Mesenchymal stem cell (in vitro differentiated cells and primary cell): ENCODE measurements around the gene TBC1D8.
A peak's percentile ranks its signal among the peaks of the same experiment; 100 is the strongest.

Experiments used
- DNase-seq: peaks from one replicate; pipeline ENCODE4 v3.0.0-alpha.2; 2013
- H2AFZ ChIP-seq: one replicate; pipeline ENCODE4 v1.6.1; 2013; ENCODE audit warnings: low read depth, mild to moderate bottlenecking, control low read depth, inconsistent platforms, low read length, moderate library complexity
- H2AK5ac ChIP-seq: 2 replicates; pipeline ENCODE4 v1.6.1; 2013; ENCODE audit warnings: low read length, moderate library complexity, mild to moderate bottlenecking, inconsistent platforms; ENCODE audit not compliant: severe bottlenecking
- H2BK120ac ChIP-seq: one replicate; pipeline ENCODE4 v1.6.1; 2013; ENCODE audit warnings: low read depth, mild to moderate bottlenecking, inconsistent platforms, low read length, moderate library complexity
- H2BK12ac ChIP-seq, 2 experiments: one replicate each; pipeline ENCODE4 v1.6.1; 2013; ENCODE audit warnings: inconsistent platforms in 2 of 2, low read length in 2 of 2, mild to moderate bottlenecking in 2 of 2, moderate library complexity in 2 of 2, control low read depth in 1 of 2
- H2BK15ac ChIP-seq: one replicate; pipeline ENCODE4 v1.6.1; 2013; ENCODE audit warnings: mild to moderate bottlenecking, low read depth, inconsistent platforms; ENCODE audit not compliant: poor library complexity, severe bottlenecking
- H2BK5ac ChIP-seq: 2 replicates; pipeline ENCODE4 v1.6.1; 2013; ENCODE audit warnings: low read depth, mild to moderate bottlenecking, low read length, control low read depth, inconsistent platforms; ENCODE audit not compliant: poor library complexity, severe bottlenecking
- H3K14ac ChIP-seq, 2 experiments: one replicate each; pipeline ENCODE4 v1.6.1; 2013; ENCODE audit warnings: inconsistent platforms in 2 of 2, low read length in 2 of 2, control low read depth in 1 of 2, mild to moderate bottlenecking in 1 of 2, moderate library complexity in 1 of 2
- H3K18ac ChIP-seq, 2 experiments: one replicate each; pipeline ENCODE4 v1.6.1; 2013; ENCODE audit warnings: inconsistent platforms in 2 of 2, low read length in 2 of 2, control low read depth in 1 of 2, low read depth in 1 of 2, mild to moderate bottlenecking in 1 of 2
- H3K23ac ChIP-seq, 2 experiments: one replicate each; pipeline ENCODE4 v1.6.1; 2013; ENCODE audit warnings: inconsistent platforms in 2 of 2, low read length in 2 of 2, mild to moderate bottlenecking in 2 of 2, moderate library complexity in 2 of 2, control low read depth in 1 of 2
- H3K27ac ChIP-seq: 2 replicates; pipeline ENCODE4 v1.5.1; 2013; ENCODE audit warnings: mild to moderate bottlenecking, moderate library complexity, low read length, control low read depth, inconsistent platforms; ENCODE audit not compliant: poor library complexity, severe bottlenecking
- H3K27me3 ChIP-seq, 2 experiments: 2 replicates each; pipeline versions ENCODE4 v1.6.1 to v1.7.0; 2013; ENCODE audit warnings: low read length in 2 of 2, mild to moderate bottlenecking in 2 of 2, moderate library complexity in 2 of 2, control low read depth in 1 of 2, inconsistent platforms in 1 of 2; ENCODE audit not compliant: control insufficient read depth in 1 of 2, insufficient read depth in 1 of 2
- H3K36me3 ChIP-seq, 2 experiments: 2 replicates each; pipeline versions ENCODE4 v1.6.1 to v1.7.0; 2013; ENCODE audit warnings: low read length in 2 of 2, control low read depth in 1 of 2, inconsistent platforms in 1 of 2, low read depth in 1 of 2, mild to moderate bottlenecking in 1 of 2; ENCODE audit not compliant: insufficient read depth in 2 of 2, control insufficient read depth in 1 of 2
- H3K4ac ChIP-seq, 2 experiments: one replicate each; pipeline ENCODE4 v1.6.1; 2013; ENCODE audit warnings: inconsistent platforms in 2 of 2, low read length in 2 of 2, mild to moderate bottlenecking in 2 of 2, moderate library complexity in 2 of 2, control low read depth in 1 of 2, low read depth in 1 of 2
- H3K4me1 ChIP-seq: 2 replicates; pipeline ENCODE4 v1.6.1; 2013; ENCODE audit warnings: low read depth, low read length, control low read depth; ENCODE audit not compliant: control insufficient read depth, insufficient read depth
- H3K4me2 ChIP-seq: 2 replicates; pipeline ENCODE4 v1.6.1; 2013; ENCODE audit warnings: low read length, mild to moderate bottlenecking, inconsistent platforms; ENCODE audit not compliant: poor library complexity, severe bottlenecking
- H3K4me3 ChIP-seq, 2 experiments: 2 replicates each; pipeline versions ENCODE4 v1.5.1 to v1.7.0; 2013; ENCODE audit warnings: low read length in 2 of 2, mild to moderate bottlenecking in 2 of 2, control low read depth in 1 of 2, low read depth in 1 of 2; ENCODE audit not compliant: insufficient read depth in 1 of 2
- H3K79me1 ChIP-seq: replicated peaks from 2 replicates; pipeline ENCODE4 v1.6.1; 2013; ENCODE audit warnings: mild to moderate bottlenecking, control low read depth, low read length, inconsistent platforms; ENCODE audit not compliant: poor library complexity, severe bottlenecking
- H3K9ac ChIP-seq: 2 replicates; pipeline ENCODE4 v1.7.0; 2013; ENCODE audit warnings: mild to moderate bottlenecking, low read length, moderate library complexity
- H3K9me3 ChIP-seq: 2 replicates; pipeline ENCODE4 v1.7.0; 2013; ENCODE audit warnings: mild to moderate bottlenecking, low read length; ENCODE audit not compliant: control insufficient read depth
- H4K8ac ChIP-seq: one replicate; pipeline ENCODE4 v1.6.1; 2013; ENCODE audit warnings: inconsistent platforms, mild to moderate bottlenecking, low read length, moderate library complexity
- H4K91ac ChIP-seq: one replicate; pipeline ENCODE4 v1.6.1; 2013; ENCODE audit warnings: mild to moderate bottlenecking, low read length, inconsistent platforms
- WGBS: methylation state at CpG from one replicate; pipeline ENCODE4 v1.1.7; 2013; ENCODE audit warnings: mixed read lengths; 5-methylcytosine and 5-hydroxymethylcytosine counted together

TBC1D8 gene

DNA sequence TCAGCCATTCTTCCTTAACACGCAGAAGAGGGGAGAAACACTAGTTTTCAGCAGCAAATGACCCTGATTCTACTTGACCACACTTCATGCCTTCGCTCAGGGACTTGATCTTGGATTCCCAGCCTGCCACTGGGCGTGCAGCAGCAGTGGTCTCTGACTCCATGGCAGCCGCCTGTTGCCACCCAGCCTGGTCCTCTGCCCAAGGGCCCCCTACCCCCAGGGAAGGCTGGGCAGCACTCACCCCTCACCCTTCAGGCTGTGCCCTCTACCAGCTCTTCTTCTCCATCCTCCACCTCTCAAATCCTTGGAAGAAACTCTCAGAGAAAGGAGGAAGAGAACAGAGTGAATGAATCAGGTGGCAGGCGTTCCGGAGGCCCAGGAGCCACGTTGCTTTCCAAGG, 181.2 kb downstream of the TBC1D8 start:
- Histone ChIP-seq H3K4me3 (no peak overlapping the region), H3K4me1 (no peaks in the 10 kb centered on the region), H3K9ac (no peak overlapping the region), H2AK5ac (no peak overlapping the region), H3K36me3 (peaks cover 0 to 49% of the 10 kb centered on the region in 2 experiments), H2BK120ac (no peak overlapping the region), H3K14ac (no peak overlapping the region), H3K4ac (no peak overlapping the region), H3K27ac (no peak overlapping the region), H2AFZ (no peak overlapping the region), H2BK5ac (no peak overlapping the region), H3K18ac (no peak overlapping the region), H4K8ac (no peak overlapping the region), H3K23ac (no peak overlapping the region), H2BK15ac (no peak overlapping the region), H3K9me3 (no peaks in the 10 kb centered on the region), H3K4me2 (no peak overlapping the region), H3K79me1 (no peaks in the 10 kb centered on the region), H4K91ac (no peak overlapping the region), H2BK12ac (no peak overlapping the region), H3K27me3 (no peaks in the 10 kb centered on the region)
- DNase-seq: no peak
- 98% methylated on average over 7 of the region's 7 CpGs for WGBS

DNA sequence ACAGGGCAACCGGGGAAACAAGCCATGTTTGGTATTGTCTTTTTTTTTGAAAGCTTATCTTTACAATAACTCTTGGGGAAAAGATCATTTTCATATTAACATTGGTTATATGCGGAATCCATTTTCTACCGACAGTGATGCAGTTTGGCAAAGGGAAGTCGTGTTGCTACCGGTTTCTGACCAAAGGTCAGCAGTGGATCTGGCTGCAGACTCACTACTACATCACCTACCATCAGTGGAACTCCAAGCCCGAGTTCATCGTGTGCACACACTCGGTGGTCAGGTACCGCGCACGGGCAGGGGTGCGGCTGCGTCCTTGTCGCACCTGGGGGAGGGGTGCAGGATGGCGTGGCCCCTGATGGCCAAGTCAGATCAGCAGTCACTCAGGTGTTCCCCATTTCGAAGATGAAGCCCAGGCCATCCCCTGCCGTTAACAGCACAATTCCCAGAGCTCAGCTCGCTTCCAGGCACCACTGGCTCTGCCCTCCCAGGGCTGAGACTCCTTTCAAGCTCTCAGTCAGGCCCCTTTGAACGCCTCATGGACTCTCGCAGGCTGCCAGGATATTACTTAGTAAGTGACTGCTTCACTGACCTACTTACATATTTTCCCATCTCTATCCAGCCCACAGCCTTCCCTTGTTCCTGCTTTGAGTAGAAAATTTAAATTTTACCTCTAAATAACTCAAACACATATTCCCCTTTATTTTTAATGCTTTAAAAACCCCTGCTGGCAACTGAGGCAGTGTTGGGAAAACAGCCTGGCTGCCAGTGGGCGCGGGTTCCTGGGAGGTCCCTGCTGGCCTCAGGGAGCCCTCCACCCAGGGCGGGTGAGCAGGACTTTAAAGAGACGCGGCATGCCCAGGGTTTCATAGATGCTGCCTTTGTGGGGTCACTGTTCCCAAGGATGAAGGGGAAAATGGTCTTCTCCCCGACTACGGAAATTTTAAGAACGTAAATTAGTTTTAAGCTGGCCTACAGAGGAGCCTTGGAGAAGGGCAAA, 182.7 kb downstream of the TBC1D8 start:
- no peak overlapping the region for H3K27ac ChIP-seq
- no peaks in the 10 kb centered on the region for H3K9me3 ChIP-seq
- no peak overlapping the region for H3K23ac ChIP-seq
- H3K79me1 ChIP-seq: no peaks in the 10 kb centered on the region
- WGBS: 94% methylated on average over 27 of the region's 28 CpGs
- H2BK15ac ChIP-seq: no peak overlapping the region
- H3K14ac ChIP-seq: no peak overlapping the region
- H3K4me1 ChIP-seq: no peaks in the 10 kb centered on the region
- no peak overlapping the region for H4K8ac ChIP-seq
- H2AFZ ChIP-seq: no peak overlapping the region
- no peak overlapping the region for H3K4ac ChIP-seq
- no peak for DNase-seq
- H3K4me2 ChIP-seq: no peak overlapping the region
- no peak overlapping the region for H3K4me3 ChIP-seq
- H2AK5ac ChIP-seq: no peak overlapping the region
- H3K9ac ChIP-seq: no peak overlapping the region
- peak overlapping the region; percentile 43 for H4K91ac ChIP-seq
- H3K36me3 ChIP-seq: peaks cover 0 to 41% of the 10 kb centered on the region in 2 experiments
- H3K27me3 ChIP-seq: no peaks in the 10 kb centered on the region
- no peak overlapping the region for H3K18ac ChIP-seq
- no peak overlapping the region for H2BK120ac ChIP-seq
- H2BK12ac ChIP-seq: no peak overlapping the region
- H2BK5ac ChIP-seq: no peak overlapping the region

DNA sequence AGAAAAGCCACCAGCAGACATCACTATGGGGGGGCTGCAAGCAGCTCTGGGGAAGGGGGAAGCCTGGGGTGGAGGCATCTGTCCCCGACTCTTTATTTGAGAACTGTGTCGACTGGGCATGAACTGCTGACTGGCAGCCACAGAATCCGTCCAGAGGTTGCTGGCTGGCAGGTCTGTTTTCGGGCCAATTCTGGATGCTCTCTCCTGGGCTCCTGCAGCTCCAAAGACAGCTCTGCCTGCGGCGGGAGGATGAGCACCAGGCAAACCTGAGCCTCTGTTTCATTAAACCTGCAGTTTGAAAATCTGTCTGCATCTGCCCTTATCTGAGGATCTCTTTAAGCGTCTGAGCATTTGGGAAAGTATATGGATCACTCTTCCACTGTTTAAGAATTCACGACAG, 183.5 kb downstream of the TBC1D8 start:
- no peak overlapping the region for H3K9ac ChIP-seq
- WGBS: 90% methylated on average over 8 of the region's 8 CpGs
- H3K27me3 ChIP-seq: no peaks in the 10 kb centered on the region
- H3K9me3 ChIP-seq: no peaks in the 10 kb centered on the region
- no peak overlapping the region for H3K14ac ChIP-seq
- no peak for DNase-seq
- H2BK15ac ChIP-seq: no peak overlapping the region
- H2AFZ ChIP-seq: no peak overlapping the region
- no peaks in the 10 kb centered on the region for H3K4me1 ChIP-seq
- no peak overlapping the region for H2BK5ac ChIP-seq
- H3K23ac ChIP-seq: no peak overlapping the region
- no peak overlapping the region for H2AK5ac ChIP-seq
- H4K91ac ChIP-seq: no peak overlapping the region
- no peaks in the 10 kb centered on the region for H3K79me1 ChIP-seq
- H3K27ac ChIP-seq: no peak overlapping the region
- no peak overlapping the region for H3K4me3 ChIP-seq
- H3K4me2 ChIP-seq: no peak overlapping the region
- H2BK120ac ChIP-seq: no peak overlapping the region
- H2BK12ac ChIP-seq: no peak overlapping the region
- H3K18ac ChIP-seq: no peak overlapping the region
- H3K36me3 ChIP-seq: peaks cover 0 to 37% of the 10 kb centered on the region in 2 experiments
- no peak overlapping the region for H3K4ac ChIP-seq
- H4K8ac ChIP-seq: no peak overlapping the region

DNA sequence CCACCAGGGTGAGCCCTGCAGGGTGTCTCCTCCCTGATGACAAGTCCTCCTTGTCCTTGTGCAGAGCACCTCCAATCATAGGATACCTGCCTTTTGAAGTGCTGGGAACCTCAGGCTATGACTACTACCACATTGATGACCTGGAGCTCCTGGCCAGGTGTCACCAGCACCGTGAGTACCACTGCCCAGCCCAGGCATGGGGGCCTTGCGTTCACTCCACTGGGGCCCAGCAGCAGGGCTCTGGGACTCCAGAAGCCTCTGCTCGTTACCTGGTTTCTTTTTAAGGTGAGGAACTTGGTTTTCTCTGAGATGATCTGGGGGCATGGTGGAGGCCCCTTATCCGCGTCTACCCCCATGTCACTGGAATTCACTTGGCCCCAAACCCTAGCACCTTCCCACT, 185.6 kb downstream of the TBC1D8 start:
- Histone ChIP-seq H2AFZ (no peak overlapping the region), H3K4ac (no peak overlapping the region), H4K91ac (no peak overlapping the region), H3K14ac (no peak overlapping the region), H3K36me3 (peaks cover 0 to 21% of the 10 kb centered on the region in 2 experiments), H2BK12ac (no peak overlapping the region), H2AK5ac (no peak overlapping the region), H2BK120ac (no peak overlapping the region), H3K9ac (no peak overlapping the region), H3K27me3 (no peaks in the 10 kb centered on the region), H3K4me2 (no peak overlapping the region), H2BK5ac (no peak overlapping the region), H3K23ac (no peak overlapping the region), H3K27ac (no peak overlapping the region), H4K8ac (no peak overlapping the region), H3K79me1 (no peaks in the 10 kb centered on the region), H3K18ac (no peak overlapping the region), H2BK15ac (no peak overlapping the region), H3K4me1 (no peaks in the 10 kb centered on the region), H3K9me3 (no peaks in the 10 kb centered on the region), H3K4me3 (no peak overlapping the region)
- 97% methylated on average over 3 of the region's 5 CpGs for WGBS
- DNase-seq: no peak
